Omental fat pad (tissue), 4 donors: ENCODE measurements around the gene GRAP2. TPM values are rescaled to one million over a fixed set of nuclear protein-coding genes. Genes with fewer than 3 reads are reported as not detected.

Source experiments
- ATAC-seq: fragments of 150-250 bp; one replicate; pipeline ENCODE4 v1.9.1; 2016; ENCODE audit warnings: mild to moderate bottlenecking, moderate library complexity; ENCODE audit not compliant: low FRiP score
- DNase-seq: peaks from one replicate; pipeline ENCODE4 v3.0.0-alpha.2; 2019; ENCODE audit warnings: low spot score
- total RNA-seq, 4 donors: library from RNA; depleted of rRNA; stranded (reverse); fragments of >200 nt; gene quantifications; one replicate each; pipeline ENCODE4 v1.1.0, GENCODE V29; 2016
- TF ChIP-seq, protein P1 (sequence below), 3 donors: fragments of 450-650 bp; IDR thresholded peaks; one replicate each; pipeline ENCODE4 v1.5.1; 2016 to 2017; ENCODE audit warnings: antibody characterized with exemption in 3 of 3, mild to moderate bottlenecking in 3 of 3, moderate library complexity in 2 of 3

Gene GRAP2
- total RNA-seq, 4 donors from 2014 or later: 1.0 to 9.5 (median 3.7) TPM

DNA sequence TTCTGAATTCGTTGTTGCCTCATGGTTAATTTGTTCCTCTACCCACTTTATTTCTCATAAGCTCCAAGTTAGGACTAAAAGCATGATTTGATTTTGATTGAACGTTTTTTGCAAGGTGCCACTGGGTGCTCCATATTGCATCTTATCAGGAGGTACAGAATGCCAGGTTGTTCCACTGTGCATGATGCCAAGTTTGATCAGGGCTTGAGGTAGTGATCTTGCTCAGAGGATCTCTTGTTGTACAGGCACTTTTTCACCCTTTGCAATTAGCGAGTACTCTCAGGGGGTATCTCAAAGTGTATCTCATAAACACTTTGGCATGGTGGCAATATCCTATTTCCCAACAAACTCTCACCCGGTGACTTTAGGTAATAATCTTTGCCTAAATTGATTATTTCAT lies 4.0 kb downstream of the GRAP2 start:
- TF ChIP-seq, protein P1, sequence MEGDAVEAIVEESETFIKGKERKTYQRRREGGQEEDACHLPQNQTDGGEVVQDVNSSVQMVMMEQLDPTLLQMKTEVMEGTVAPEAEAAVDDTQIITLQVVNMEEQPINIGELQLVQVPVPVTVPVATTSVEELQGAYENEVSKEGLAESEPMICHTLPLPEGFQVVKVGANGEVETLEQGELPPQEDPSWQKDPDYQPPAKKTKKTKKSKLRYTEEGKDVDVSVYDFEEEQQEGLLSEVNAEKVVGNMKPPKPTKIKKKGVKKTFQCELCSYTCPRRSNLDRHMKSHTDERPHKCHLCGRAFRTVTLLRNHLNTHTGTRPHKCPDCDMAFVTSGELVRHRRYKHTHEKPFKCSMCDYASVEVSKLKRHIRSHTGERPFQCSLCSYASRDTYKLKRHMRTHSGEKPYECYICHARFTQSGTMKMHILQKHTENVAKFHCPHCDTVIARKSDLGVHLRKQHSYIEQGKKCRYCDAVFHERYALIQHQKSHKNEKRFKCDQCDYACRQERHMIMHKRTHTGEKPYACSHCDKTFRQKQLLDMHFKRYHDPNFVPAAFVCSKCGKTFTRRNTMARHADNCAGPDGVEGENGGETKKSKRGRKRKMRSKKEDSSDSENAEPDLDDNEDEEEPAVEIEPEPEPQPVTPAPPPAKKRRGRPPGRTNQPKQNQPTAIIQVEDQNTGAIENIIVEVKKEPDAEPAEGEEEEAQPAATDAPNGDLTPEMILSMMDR (IDR thresholded peaks at IDR 0.05): no peak
- DNase-seq: no peak
- ATAC-seq: no peak

DNA sequence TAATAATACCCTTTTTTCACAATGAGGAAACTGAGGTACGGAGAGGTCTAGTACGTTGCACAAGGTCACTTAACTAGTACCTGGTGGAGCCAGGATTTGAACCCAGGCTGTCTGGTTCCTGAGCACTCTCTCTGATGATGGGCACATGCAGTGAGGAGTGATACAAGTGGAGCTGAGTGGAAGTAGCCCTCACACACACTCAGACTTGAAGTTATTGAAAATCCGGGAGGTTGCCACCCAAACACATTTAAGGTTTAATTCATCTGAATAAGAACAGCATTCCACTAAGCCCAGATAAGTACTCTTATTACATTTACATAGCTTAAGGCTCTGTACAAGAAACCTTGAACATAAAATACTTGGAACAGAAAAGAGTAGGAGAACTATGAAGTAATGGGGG lies 4.8 kb downstream of the GRAP2 start:
- no peak for DNase-seq
- no peak for ATAC-seq
- TF ChIP-seq, protein P1 (IDR thresholded peaks at IDR 0.05): no peak

DNA sequence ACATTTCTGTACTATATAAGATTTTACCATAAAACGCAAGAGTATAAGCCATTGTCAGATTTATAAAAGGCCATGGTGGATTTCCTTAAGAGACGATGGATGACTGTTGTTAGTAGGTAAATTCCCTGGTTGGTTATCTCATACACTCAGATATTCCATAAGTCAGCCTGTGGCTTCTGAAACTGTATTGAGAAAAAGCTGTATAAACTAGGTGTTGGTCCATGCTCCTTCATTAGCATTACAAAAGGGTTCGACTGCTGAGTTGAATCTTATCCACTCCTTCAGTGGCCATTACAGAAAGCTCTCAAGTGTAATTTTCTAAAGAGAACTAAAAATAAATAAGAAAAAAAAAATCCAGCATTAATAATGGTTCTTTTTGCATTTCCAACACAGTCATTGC lies 5.3 kb downstream of the GRAP2 start:
- TF ChIP-seq, protein P1 (IDR thresholded peaks at IDR 0.05): no peak
- DNase-seq (no peak), ATAC-seq (no peak)

DNA sequence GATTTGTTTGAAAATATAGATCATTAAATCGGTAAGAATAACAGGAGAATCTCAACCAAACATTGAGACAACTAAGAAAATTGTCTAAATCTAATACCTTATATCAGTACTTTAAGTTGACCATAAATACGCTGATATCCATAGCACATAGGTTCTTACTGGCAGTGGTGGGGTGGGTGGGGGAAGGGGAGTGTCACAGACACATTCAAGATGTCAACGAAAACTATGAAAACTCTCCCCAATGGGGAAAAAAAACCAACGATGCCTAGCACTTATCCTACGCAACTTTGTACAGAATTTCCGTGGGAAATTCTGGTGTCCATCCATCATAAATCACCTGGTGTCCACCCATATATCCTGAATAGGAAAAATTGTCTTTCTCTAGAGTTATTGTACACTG lies 6.2 kb downstream of the GRAP2 start:
- TF ChIP-seq, protein P1 (IDR thresholded peaks at IDR 0.05): no peak
- no peak for ATAC-seq
- DNase-seq: no peak

DNA sequence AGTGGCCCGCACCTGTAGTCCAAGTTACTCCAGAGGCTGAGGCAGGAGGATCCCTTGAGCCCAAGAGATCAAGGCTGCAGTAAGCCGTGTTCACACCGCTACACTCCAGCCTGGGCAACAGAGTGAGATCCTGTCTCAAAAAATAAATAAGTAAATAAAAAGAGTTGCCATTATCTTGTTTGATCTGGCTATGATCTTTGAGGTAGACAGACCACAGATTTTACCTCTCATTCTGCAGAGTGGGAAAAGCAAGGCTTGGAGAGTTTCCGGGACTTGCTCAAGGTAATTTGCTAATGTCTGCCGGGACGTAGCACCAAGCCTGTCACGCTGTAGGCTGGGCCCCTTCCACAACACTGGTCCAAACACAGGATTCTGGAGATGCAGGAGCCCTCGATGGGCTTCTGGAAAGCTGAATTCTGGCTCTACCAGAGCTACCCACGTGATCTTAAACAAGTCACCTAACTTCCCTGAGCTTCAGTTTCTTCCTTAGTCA lies 6.8 kb downstream of the GRAP2 start:
- ATAC-seq (no peak), DNase-seq (no peak)
- TF ChIP-seq, protein P1 (IDR thresholded peaks at IDR 0.05): no peak

DNA sequence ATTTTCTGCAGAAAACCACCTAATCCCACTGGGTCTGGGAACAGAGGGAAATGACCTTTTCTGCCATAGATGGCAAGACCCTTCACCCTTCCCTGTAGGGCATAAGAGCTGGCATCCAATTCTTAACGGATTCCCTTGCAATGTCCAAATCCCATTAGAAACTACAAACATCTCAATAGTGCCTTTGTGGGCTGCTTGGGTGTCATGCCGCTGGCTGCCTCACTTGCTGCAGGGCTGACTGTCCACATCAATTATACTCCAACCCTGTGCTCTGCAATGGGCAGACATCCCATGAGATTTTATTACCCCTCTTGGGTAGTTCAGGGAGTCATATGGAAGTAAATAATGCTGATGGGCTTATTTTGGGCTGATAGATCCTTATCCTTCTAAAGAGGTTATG lies 7.3 kb downstream of the GRAP2 start:
- ATAC-seq (no peak), DNase-seq (no peak)
- TF ChIP-seq, protein P1 (IDR thresholded peaks at IDR 0.05): no peak

DNA sequence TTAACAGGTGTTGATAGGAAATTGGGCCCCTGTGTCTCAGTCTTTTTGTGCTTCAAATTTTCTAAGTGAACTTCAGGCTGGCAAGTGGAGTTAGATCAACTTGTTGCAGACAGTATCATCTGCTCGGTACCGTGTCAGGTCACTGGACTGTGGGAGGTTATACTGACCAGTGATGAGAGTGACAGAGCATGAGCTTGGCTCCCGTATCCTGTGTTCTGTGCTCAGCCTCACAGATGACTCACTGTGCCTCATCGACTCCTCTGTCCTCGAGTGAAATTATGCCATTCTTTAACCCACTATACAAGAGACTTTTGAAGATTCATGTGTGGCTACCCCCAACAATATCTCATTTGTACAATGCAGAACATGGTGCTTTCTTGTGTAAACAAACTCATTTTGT lies 7.9 kb downstream of the GRAP2 start:
- DNase-seq (no peak), ATAC-seq (no peak)
- TF ChIP-seq, protein P1 (IDR thresholded peaks at IDR 0.05): no peak
